ENCODE data around the gene PTHLH.

The PTHLH gene

DNA sequence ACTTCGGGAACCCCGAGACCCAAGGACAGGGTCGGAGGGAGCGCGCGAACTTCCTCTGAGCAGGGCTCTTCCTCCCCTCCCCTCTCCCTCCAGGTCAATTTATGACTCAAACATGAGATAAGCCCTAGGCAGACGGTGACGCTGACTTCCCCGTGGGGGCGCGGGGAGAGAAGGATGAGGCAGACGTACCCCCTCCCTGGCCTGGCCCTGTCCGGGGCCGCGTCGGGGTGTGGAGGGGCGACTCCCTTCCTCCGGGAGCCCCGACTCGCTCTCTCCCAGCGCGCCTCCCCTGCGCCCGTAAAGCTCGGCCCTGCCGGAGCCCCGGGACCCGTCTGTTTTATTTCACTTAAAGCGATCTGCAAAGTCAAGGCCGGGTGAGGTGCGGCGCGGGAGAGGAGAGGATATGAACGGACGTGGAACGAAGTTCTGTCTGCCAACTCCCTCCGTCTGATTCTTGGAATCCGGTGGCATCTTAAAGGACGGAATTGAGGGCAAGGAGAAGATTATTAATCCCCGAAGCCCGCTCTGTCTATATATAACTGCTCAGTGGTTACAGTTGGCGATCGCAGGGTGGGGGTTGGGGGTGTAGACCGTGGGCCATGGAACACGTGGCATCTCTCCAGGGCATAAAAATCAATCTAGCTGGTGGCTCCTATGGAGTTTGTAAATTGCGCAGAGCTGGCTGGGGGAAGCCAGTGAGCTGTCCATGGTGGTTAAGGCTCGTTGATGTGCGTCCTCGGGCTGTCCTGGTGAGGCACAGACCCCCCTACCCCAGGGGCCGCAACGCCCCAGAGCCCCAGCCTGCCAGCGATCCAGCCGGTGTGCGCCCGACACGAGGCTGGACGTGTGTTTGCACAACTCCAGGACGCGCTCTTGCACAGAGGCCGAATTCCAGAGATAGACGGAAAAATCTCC lies 2.9 kb upstream of the PTHLH start:
- no peaks in the 10 kb centered on the region for H3K9me3 ChIP-seq (ENCODE audit: control insufficient read depth, low read length)
- WGBS, 2 experiments = 2 to 3% methylated on average over 61 of the region's 61 CpGs
- H3K4me1 ChIP-seq (ENCODE audit: control insufficient read depth, insufficient read depth, low read length) = peaks cover 5% of the 10 kb centered on the region
- H3K27me3 ChIP-seq (ENCODE audit: control insufficient read depth, insufficient read depth, low read length, poor library complexity, severe bottlenecking) = peaks cover 80% of the 10 kb centered on the region
- no peak overlapping the region for H3K27ac ChIP-seq (ENCODE audit: insufficient read depth, low read depth, low read length, poor library complexity, severe bottlenecking)
- H3K36me3 ChIP-seq (ENCODE audit: control insufficient read depth, insufficient read depth, low read length) = no peaks in the 10 kb centered on the region
- H3K4me3 ChIP-seq (ENCODE audit: insufficient read depth, low read depth, low read length) = peak overlapping the region; percentile 14

DNA sequence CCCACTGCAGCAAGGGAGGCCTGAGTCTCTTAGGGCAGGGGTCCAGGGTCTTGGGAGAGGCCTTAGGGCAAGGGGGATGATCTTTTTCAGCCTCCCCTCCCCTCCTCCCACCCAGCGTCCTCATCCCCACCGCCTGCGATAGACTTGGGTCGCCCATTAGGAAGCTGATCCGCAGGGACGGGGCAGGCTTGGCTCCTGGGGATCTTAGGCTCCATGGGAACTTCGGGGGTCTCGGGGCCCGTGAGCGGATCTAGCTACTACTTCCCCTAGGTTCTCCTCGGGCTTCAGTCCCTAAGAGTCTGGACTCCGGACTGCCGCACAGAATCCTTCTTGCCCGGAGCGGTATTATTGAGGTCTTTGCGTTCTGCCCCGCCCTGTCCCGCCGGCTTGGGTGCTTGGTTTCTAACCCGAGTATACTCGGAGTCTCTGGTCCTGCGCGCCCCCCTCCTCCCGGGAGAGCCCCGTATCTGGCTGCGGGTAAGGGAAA lies 2.2 kb upstream of the PTHLH start:
- WGBS, 2 experiments = 2% methylated on average over 26 of the region's 26 CpGs
- Histone ChIP-seq H3K36me3 (ENCODE audit: control insufficient read depth, insufficient read depth, low read length) (no peaks in the 10 kb centered on the region), H3K4me1 (ENCODE audit: control insufficient read depth, insufficient read depth, low read length) (peaks cover 5% of the 10 kb centered on the region), H3K4me3 (ENCODE audit: insufficient read depth, low read depth, low read length) (peak overlapping the region; percentile 16), H3K9me3 (ENCODE audit: control insufficient read depth, low read length) (no peaks in the 10 kb centered on the region), H3K27me3 (ENCODE audit: control insufficient read depth, insufficient read depth, low read length, poor library complexity, severe bottlenecking) (peaks cover 87% of the 10 kb centered on the region), H3K27ac (ENCODE audit: insufficient read depth, low read depth, low read length, poor library complexity, severe bottlenecking) (no peak overlapping the region)

DNA sequence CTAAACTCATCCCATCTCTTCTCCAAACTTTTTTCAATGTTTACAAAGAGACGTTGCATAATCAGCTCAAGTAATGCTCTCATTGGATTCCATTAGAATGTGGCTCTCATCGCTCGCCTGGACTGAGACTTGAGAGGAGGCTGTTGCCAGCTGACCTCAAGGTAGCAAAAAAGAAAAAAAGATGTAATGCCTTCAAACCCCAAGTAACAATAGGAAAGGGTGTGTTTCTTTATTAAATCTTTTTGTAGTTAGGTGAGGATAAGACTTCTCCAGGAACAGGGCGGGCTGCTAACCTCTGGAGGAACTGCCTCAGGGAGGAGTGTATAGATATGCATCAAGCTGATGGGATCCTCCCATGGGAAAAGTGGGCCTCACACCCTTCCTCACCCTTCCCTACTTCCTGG lies 956 bp upstream of the PTHLH start:
- H3K36me3 ChIP-seq (ENCODE audit: control insufficient read depth, insufficient read depth, low read length) = no peaks in the 10 kb centered on the region
- no peaks in the 10 kb centered on the region for H3K9me3 ChIP-seq (ENCODE audit: control insufficient read depth, low read length)
- peaks cover 100% of the 10 kb centered on the region for H3K27me3 ChIP-seq (ENCODE audit: control insufficient read depth, insufficient read depth, low read length, poor library complexity, severe bottlenecking)
- 59 to 65% methylated on average over 4 of the region's 4 CpGs for WGBS, 2 experiments
- no peak overlapping the region for H3K27ac ChIP-seq (ENCODE audit: insufficient read depth, low read depth, low read length, poor library complexity, severe bottlenecking)
- H3K4me1 ChIP-seq (ENCODE audit: control insufficient read depth, insufficient read depth, low read length) = peaks cover 16% of the 10 kb centered on the region
- no peak overlapping the region for H3K4me3 ChIP-seq (ENCODE audit: insufficient read depth, low read depth, low read length)

DNA sequence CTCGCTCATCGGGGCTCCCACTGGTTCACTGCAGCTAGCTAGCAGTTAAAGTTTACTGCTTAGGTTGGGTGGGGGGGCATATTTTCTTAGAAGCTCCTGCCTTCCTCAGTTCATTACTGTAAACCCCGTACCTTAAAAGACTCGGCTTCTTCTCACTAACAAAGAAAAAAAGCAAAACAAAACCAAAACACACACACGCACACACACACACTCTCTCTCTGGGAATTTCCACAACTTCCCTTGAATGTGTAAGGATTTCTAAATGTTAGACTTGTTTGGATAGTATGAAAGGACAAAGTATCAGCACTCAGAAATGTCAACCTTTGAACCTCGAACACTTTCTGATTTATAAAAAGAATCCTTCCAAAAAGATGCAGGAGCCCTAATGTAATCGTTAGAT lies 927 bp downstream of the PTHLH start:
- WGBS, 2 experiments = 15% methylated on average over 6 of the region's 7 CpGs
- H3K9me3 ChIP-seq (ENCODE audit: control insufficient read depth, low read length) = no peaks in the 10 kb centered on the region
- peaks cover 20% of the 10 kb centered on the region for H3K4me1 ChIP-seq (ENCODE audit: control insufficient read depth, insufficient read depth, low read length)
- no peak overlapping the region for H3K4me3 ChIP-seq (ENCODE audit: insufficient read depth, low read depth, low read length)
- no peaks in the 10 kb centered on the region for H3K36me3 ChIP-seq (ENCODE audit: control insufficient read depth, insufficient read depth, low read length)
- peaks cover 100% of the 10 kb centered on the region for H3K27me3 ChIP-seq (ENCODE audit: control insufficient read depth, insufficient read depth, low read length, poor library complexity, severe bottlenecking)
- no peak overlapping the region for H3K27ac ChIP-seq (ENCODE audit: insufficient read depth, low read depth, low read length, poor library complexity, severe bottlenecking)

DNA sequence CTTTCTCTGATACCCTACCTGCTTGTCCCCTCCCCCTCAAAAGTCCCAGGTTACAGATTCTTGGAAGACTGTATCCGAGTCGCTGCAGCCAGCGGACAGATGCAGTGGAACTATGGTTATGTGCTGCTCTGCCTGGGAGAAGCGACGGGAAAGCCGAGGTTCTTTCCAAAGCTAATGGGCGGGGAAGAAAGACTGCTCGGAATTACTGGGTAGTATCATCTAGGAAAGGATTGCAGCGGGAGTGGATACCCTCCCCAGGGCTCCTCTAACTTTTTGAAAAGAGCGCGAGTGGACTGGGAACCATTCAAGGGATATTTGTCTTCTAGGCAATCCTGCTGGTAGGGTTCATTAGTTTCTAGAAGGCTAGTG lies 1.4 kb downstream of the PTHLH start:
- Histone ChIP-seq H3K27ac (ENCODE audit: insufficient read depth, low read depth, low read length, poor library complexity, severe bottlenecking) (no peak overlapping the region), H3K36me3 (ENCODE audit: control insufficient read depth, insufficient read depth, low read length) (no peaks in the 10 kb centered on the region), H3K4me3 (ENCODE audit: insufficient read depth, low read depth, low read length) (peak overlapping the region; percentile 30), H3K9me3 (ENCODE audit: control insufficient read depth, low read length) (no peaks in the 10 kb centered on the region), H3K4me1 (ENCODE audit: control insufficient read depth, insufficient read depth, low read length) (peaks cover 20% of the 10 kb centered on the region), H3K27me3 (ENCODE audit: control insufficient read depth, insufficient read depth, low read length, poor library complexity, severe bottlenecking) (peaks cover 100% of the 10 kb centered on the region)
- 1% methylated on average over 11 of the region's 11 CpGs for WGBS, 2 experiments

DNA sequence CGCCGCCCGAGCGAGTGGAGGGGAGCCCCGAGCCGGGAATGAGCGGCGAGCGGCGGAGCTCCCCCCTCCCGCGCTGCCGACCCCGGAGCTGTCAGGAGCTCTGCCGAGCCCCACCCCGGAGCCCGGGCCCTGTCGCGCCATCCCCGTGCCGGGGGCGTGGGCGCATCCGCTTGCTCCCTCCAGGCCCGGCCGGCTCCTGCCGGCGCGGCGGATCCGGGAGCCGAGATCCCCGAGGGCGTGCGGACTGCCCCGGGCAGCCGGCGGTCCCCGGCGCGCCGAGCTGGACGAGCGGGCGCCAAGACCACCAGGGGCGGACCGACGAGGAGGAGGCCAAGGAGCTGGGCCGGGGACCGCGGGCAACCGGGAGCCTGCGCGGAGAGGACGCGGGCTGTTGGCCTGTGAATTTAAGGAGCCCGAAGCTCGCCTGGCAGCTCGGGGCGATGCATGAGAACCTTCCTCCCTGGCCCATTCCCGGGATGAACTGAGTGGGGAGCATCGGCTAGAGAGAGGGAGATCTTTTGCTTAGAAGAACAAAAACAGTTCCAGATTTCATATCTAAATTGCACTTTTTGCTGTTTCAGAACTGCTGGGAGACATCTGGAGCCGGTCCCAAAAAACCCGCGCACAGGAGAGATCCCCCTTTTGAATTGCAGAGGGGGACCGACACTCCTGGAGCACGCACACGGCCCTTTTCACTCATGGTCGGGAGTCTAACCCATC lies 2.0 kb downstream of the PTHLH start:
- WGBS, 2 experiments = 0% methylated on average over 68 to 69 of the region's 69 CpGs
- Histone ChIP-seq H3K36me3 (ENCODE audit: control insufficient read depth, insufficient read depth, low read length) (no peaks in the 10 kb centered on the region), H3K4me1 (ENCODE audit: control insufficient read depth, insufficient read depth, low read length) (peaks cover 20% of the 10 kb centered on the region), H3K27ac (ENCODE audit: insufficient read depth, low read depth, low read length, poor library complexity, severe bottlenecking) (no peak overlapping the region), H3K9me3 (ENCODE audit: control insufficient read depth, low read length) (no peaks in the 10 kb centered on the region), H3K4me3 (ENCODE audit: insufficient read depth, low read depth, low read length) (peak overlapping the region; percentile 30), H3K27me3 (ENCODE audit: control insufficient read depth, insufficient read depth, low read length, poor library complexity, severe bottlenecking) (peaks cover 100% of the 10 kb centered on the region)

DNA sequence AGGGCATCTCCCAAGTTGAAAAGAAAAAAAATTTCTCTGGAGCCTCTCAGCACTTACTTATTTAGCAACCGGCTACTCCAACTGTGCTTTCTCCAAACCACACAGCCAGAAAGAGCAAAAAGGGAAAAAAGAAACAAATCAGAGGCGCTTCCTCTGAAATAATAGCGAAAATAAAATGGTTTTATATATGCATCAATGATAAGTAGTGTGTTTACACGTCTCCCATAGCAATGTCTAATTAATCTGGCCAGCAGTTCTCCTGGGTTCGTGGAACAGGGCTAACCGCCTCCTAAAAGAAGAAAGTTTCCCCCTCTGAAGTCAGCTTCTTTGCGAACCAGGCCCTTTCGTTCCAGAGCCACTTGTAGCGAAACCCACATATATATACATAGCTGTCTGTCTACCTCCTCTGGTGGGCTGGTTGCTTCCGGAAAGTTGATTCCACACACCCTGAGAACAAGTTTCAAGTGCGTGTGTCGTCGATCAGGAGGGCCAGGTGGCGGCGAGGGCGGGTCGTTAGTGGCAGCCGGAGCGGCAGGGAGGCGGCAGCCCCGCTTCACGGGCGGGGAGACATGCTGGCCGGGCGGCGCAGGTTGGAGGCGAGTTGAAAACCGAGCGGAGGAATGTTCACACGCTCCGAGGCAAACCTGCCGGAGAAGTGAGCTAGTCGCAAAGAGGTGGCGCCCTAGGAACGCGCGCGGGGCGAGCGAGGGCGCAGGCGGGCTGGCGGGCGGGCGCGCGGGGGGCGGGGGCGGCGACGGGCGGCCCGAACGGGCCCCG lies 2.7 kb downstream of the PTHLH start:
- H3K36me3 ChIP-seq (ENCODE audit: control insufficient read depth, insufficient read depth, low read length) = no peaks in the 10 kb centered on the region
- peak overlapping the region; percentile 35 for H3K4me3 ChIP-seq (ENCODE audit: insufficient read depth, low read depth, low read length)
- peaks cover 97% of the 10 kb centered on the region for H3K27me3 ChIP-seq (ENCODE audit: control insufficient read depth, insufficient read depth, low read length, poor library complexity, severe bottlenecking)
- no peak overlapping the region for H3K27ac ChIP-seq (ENCODE audit: insufficient read depth, low read depth, low read length, poor library complexity, severe bottlenecking)
- 0 to 1% methylated on average over 53 to 55 of the region's 55 CpGs for WGBS, 2 experiments
- no peaks in the 10 kb centered on the region for H3K9me3 ChIP-seq (ENCODE audit: control insufficient read depth, low read length)
- H3K4me1 ChIP-seq (ENCODE audit: control insufficient read depth, insufficient read depth, low read length) = peaks cover 16% of the 10 kb centered on the region

DNA sequence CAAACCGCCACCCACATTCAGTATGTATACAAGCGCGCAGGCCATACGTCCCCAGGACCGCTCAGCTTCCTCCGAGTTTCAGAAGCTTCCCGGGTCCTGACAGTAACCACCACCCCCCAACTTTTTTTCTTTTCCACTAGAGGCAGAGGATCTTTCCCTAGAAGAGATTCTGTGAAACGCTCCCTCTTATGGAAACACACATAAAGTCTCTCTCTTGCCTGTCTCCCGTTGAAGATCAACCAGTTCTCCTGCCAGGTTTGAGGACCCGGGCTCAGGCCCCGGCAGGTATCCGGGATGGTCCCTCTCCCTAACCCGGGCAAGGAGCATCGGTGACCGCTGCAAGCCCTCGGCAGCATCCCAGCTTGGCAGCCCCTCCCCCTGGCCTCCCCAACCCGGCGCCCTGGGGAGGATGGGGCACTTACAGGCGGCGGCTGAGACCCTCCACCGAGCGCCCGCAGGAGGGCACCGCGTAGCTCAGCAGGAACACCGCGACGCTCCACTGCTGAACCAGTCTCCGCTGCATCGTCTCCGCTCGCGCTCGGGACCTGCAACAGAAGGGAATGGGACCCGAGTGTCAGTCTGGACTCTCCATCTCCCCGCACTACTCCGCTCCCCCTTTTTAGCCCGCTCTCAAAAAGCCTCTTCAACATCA lies 3.4 kb downstream of the PTHLH start:
- Histone ChIP-seq H3K4me3 (ENCODE audit: insufficient read depth, low read depth, low read length) (no peak overlapping the region), H3K36me3 (ENCODE audit: control insufficient read depth, insufficient read depth, low read length) (no peaks in the 10 kb centered on the region), H3K27ac (ENCODE audit: insufficient read depth, low read depth, low read length, poor library complexity, severe bottlenecking) (no peak overlapping the region), H3K4me1 (ENCODE audit: control insufficient read depth, insufficient read depth, low read length) (peaks cover 15% of the 10 kb centered on the region), H3K27me3 (ENCODE audit: control insufficient read depth, insufficient read depth, low read length, poor library complexity, severe bottlenecking) (peaks cover 90% of the 10 kb centered on the region), H3K9me3 (ENCODE audit: control insufficient read depth, low read length) (no peaks in the 10 kb centered on the region)
- 1 to 2% methylated on average over 38 of the region's 38 CpGs for WGBS, 2 experiments

DNA sequence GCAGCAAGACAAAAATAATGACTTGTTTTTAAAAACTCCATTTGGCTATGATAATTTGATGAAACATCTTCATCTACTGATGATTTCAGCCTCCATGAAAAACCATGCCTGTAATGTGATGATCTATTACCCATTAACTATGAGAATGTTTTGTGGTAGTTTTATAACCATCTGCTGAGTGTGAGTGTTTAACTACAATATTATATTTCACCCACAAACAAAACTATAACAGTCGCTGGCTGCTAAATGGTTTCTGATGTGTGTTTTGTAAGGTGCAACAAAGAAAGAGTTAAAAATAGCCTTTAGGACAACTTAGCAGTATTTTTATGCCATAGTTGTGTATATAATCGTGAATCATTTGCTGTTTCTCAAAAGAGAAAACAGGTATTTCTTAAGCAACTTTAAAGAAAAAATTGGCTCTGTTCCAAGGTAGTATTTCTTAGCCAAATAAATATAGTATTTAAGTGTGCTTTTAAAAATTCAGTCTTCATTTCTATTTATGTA lies 4.9 kb downstream of the PTHLH start:
- Histone ChIP-seq H3K27me3 (ENCODE audit: control insufficient read depth, insufficient read depth, low read length, poor library complexity, severe bottlenecking) (peaks cover 75% of the 10 kb centered on the region), H3K36me3 (ENCODE audit: control insufficient read depth, insufficient read depth, low read length) (no peaks in the 10 kb centered on the region), H3K9me3 (ENCODE audit: control insufficient read depth, low read length) (no peaks in the 10 kb centered on the region), H3K4me1 (ENCODE audit: control insufficient read depth, insufficient read depth, low read length) (peaks cover 15% of the 10 kb centered on the region), H3K4me3 (ENCODE audit: insufficient read depth, low read depth, low read length) (no peak overlapping the region), H3K27ac (ENCODE audit: insufficient read depth, low read depth, low read length, poor library complexity, severe bottlenecking) (no peak overlapping the region)
- WGBS, 2 experiments = 80 to 85% methylated on average over 1 to 2 of the region's 2 CpGs

All from ectodermal cell (in vitro differentiated cells).